B cell (primary cell): ENCODE results near the gene GDF7.

Experiments used
- EZH2 ChIP-seq: IDR thresholded peaks from 2 replicates; pipeline ENCODE4 v1.6.1; 2012; ENCODE audit warnings: borderline replicate concordance, low read depth, mild to moderate bottlenecking, moderate library complexity, low read length; ENCODE audit not compliant: insufficient read depth, poor library complexity, severe bottlenecking
- TF ChIP-seq, protein P1 (sequence below): fragments of 200-600 bp; IDR thresholded peaks from one replicate; pipeline ENCODE4 v1.8.0; 2022; ENCODE audit warnings: antibody characterized with exemption, mild to moderate bottlenecking

GRCh38 chr2:20693317-20693716, 26.4 kb downstream of the GDF7 start:
- TF ChIP-seq, protein P1, sequence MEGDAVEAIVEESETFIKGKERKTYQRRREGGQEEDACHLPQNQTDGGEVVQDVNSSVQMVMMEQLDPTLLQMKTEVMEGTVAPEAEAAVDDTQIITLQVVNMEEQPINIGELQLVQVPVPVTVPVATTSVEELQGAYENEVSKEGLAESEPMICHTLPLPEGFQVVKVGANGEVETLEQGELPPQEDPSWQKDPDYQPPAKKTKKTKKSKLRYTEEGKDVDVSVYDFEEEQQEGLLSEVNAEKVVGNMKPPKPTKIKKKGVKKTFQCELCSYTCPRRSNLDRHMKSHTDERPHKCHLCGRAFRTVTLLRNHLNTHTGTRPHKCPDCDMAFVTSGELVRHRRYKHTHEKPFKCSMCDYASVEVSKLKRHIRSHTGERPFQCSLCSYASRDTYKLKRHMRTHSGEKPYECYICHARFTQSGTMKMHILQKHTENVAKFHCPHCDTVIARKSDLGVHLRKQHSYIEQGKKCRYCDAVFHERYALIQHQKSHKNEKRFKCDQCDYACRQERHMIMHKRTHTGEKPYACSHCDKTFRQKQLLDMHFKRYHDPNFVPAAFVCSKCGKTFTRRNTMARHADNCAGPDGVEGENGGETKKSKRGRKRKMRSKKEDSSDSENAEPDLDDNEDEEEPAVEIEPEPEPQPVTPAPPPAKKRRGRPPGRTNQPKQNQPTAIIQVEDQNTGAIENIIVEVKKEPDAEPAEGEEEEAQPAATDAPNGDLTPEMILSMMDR: no peak
- TF ChIP-seq EZH2: no peak
